ENCODE data around the gene TIFAB.

DNA sequence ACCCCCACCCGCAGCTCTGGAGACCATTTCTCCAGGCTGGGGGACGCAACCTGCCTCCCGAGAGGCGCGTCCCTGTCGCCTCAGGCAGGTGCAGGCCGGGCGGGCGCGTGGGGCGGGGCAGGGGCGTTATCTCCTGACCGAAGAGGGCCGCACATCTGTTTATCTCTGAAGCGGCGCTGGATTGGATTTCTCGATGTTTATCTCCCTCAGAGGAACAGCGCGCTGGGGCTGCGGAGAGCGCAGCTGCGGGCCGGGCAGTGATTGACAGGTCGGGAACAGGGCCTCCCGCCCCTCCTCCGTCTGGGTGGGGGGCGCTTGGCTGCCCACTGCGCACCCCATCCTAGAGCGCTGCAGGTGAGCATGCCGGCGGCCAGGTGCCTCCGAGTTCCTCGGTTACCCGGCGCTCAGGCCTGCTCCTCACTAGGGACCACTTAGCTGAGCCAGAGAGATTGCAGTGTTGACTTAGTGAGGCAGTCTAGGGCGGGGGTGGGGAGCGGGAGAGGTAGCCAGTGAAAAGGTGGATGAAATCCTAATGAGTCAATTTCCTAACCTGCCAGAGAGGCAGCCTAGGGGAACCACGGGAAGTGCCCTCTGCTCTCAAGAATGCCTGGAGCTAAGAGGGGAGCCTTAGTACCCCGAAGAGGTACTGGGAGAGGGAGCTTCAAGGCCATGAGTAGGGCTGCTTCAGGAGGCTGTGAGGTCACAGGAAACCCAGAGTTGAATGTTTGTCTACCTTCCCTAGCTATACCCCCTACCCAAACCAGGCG is 39.6 kb upstream of the TIFAB start:
- TF ChIP-seq, protein P1, sequence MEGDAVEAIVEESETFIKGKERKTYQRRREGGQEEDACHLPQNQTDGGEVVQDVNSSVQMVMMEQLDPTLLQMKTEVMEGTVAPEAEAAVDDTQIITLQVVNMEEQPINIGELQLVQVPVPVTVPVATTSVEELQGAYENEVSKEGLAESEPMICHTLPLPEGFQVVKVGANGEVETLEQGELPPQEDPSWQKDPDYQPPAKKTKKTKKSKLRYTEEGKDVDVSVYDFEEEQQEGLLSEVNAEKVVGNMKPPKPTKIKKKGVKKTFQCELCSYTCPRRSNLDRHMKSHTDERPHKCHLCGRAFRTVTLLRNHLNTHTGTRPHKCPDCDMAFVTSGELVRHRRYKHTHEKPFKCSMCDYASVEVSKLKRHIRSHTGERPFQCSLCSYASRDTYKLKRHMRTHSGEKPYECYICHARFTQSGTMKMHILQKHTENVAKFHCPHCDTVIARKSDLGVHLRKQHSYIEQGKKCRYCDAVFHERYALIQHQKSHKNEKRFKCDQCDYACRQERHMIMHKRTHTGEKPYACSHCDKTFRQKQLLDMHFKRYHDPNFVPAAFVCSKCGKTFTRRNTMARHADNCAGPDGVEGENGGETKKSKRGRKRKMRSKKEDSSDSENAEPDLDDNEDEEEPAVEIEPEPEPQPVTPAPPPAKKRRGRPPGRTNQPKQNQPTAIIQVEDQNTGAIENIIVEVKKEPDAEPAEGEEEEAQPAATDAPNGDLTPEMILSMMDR (IDR thresholded peaks at IDR 0.05) = no peak
- TF ChIP-seq POLR2A (IDR thresholded peaks at IDR 0.05) (no peak), POLR2AphosphoS5 (IDR thresholded peaks at IDR 0.05) (no peak)
